Measurements from ENCODE around the gene AK1.

The AK1 gene

DNA sequence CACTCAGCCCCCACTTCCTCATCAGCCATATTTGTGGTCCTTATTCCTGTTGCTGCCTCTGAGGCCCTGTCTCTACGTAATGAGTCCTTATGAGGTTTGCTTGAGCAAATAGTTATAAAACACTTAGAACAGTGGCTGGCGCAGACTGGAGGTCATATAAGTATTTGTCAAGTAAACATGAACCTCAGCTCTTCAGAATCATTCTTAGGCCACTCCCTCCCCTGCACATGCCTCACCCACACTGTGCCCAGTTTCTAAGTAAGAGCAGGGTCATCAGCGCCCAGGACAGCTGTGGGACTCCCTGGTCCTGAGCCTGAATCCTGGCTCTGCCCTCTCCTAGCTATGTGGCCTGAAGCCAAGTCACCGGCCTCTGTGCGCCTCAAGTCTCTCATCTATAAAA lies 35.4 kb upstream of the AK1 start:
- Histone ChIP-seq H3K79me2 (ENCODE audit: low read length) (peaks cover 71% of the 10 kb centered on the region), H2AFZ (ENCODE audit: low read length) (no peak overlapping the region), H3K27ac (ENCODE audit: low read length) (peak overlapping the region; percentile 90; the same call in 1 of the 2 replicates), H3K27me3 (replicated peaks; ENCODE audit: insufficient read depth, low read length) (no peaks in the 10 kb centered on the region), H3K9me3 (replicated peaks; ENCODE audit: insufficient read depth, low read length) (no peaks in the 10 kb centered on the region), H3K9ac (ENCODE audit: low read length) (no peak overlapping the region), H3K4me2 (ENCODE audit: low read depth, low read length) (peak overlapping the region; percentile 43; the same call in 1 of the 2 replicates), H3K4me3 (ENCODE audit: low read length) (no peak overlapping the region), H3F3A (ENCODE audit: insufficient read depth, low read length) (peaks cover 30% of the 10 kb centered on the region), H3K9me2 (replicated peaks; ENCODE audit: insufficient read depth, low read length) (no peaks in the 10 kb centered on the region), H3K4me1 (ENCODE audit: low read length) (peaks cover 40% of the 10 kb centered on the region), H4K20me1 (ENCODE audit: insufficient read depth, low read length) (no peaks in the 10 kb centered on the region), H3K36me3 (replicated peaks; ENCODE audit: insufficient read depth, low read length) (peaks cover 18% of the 10 kb centered on the region)
- TF ChIP-seq EZH2phosphoT487 (IDR thresholded peaks at IDR 0.05; ENCODE audit: low read length): no peak
- no peak for TF ChIP-seq EZH2 (optimal IDR thresholded peaks at IDR 0.05; ENCODE audit: low read depth, low read length)
- TF ChIP-seq, protein P1, sequence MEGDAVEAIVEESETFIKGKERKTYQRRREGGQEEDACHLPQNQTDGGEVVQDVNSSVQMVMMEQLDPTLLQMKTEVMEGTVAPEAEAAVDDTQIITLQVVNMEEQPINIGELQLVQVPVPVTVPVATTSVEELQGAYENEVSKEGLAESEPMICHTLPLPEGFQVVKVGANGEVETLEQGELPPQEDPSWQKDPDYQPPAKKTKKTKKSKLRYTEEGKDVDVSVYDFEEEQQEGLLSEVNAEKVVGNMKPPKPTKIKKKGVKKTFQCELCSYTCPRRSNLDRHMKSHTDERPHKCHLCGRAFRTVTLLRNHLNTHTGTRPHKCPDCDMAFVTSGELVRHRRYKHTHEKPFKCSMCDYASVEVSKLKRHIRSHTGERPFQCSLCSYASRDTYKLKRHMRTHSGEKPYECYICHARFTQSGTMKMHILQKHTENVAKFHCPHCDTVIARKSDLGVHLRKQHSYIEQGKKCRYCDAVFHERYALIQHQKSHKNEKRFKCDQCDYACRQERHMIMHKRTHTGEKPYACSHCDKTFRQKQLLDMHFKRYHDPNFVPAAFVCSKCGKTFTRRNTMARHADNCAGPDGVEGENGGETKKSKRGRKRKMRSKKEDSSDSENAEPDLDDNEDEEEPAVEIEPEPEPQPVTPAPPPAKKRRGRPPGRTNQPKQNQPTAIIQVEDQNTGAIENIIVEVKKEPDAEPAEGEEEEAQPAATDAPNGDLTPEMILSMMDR (IDR thresholded peaks at IDR 0.05; ENCODE audit: low read length): no peak
- no peak for DNase-seq

DNA sequence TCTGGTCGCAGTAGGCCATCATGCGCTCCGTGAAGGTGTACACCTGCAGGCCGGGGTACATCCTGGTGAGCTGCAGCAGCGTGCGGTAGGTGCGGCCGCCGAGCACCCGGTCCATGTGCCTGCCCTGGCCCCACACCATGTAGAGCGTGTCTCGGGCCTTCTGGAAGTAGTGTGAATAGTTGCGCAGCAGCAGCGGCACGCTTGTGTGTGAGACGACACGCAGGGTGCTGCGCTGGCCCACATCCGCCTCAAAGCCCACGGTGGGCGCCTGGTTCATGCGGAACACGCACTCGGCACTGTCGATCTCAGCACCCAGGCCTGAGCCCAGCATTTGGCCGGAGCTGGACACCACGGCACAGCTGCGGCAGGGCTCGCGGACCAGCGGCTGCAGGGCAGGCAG lies 34.8 kb upstream of the AK1 start:
- Histone ChIP-seq H3K9me2 (replicated peaks; ENCODE audit: insufficient read depth, low read length) (no peaks in the 10 kb centered on the region), H4K20me1 (ENCODE audit: insufficient read depth, low read length) (no peaks in the 10 kb centered on the region), H2AFZ (ENCODE audit: low read length) (no peak overlapping the region), H3K9ac (ENCODE audit: low read length) (peak overlapping the region; percentile 65), H3K9me3 (replicated peaks; ENCODE audit: insufficient read depth, low read length) (no peaks in the 10 kb centered on the region), H3K36me3 (replicated peaks; ENCODE audit: insufficient read depth, low read length) (peaks cover 18% of the 10 kb centered on the region), H3K27me3 (replicated peaks; ENCODE audit: insufficient read depth, low read length) (no peaks in the 10 kb centered on the region), H3K79me2 (ENCODE audit: low read length) (peaks cover 71% of the 10 kb centered on the region), H3K27ac (ENCODE audit: low read length) (peak overlapping the region; percentile 90; the same call in 1 of the 2 replicates), H3K4me2 (ENCODE audit: low read depth, low read length) (peak overlapping the region; percentile 43), H3F3A (ENCODE audit: insufficient read depth, low read length) (peaks cover 26% of the 10 kb centered on the region), H3K4me3 (ENCODE audit: low read length) (peak overlapping the region; percentile 19; the same call in 1 of the 2 replicates), H3K4me1 (ENCODE audit: low read length) (peaks cover 34% of the 10 kb centered on the region)
- DNase-seq: no peak
- no peak for TF ChIP-seq EZH2phosphoT487 (IDR thresholded peaks at IDR 0.05; ENCODE audit: low read length)
- TF ChIP-seq, protein P1 (IDR thresholded peaks at IDR 0.05; ENCODE audit: low read length): no peak
- TF ChIP-seq EZH2 (optimal IDR thresholded peaks at IDR 0.05; ENCODE audit: low read depth, low read length): no peak

DNA sequence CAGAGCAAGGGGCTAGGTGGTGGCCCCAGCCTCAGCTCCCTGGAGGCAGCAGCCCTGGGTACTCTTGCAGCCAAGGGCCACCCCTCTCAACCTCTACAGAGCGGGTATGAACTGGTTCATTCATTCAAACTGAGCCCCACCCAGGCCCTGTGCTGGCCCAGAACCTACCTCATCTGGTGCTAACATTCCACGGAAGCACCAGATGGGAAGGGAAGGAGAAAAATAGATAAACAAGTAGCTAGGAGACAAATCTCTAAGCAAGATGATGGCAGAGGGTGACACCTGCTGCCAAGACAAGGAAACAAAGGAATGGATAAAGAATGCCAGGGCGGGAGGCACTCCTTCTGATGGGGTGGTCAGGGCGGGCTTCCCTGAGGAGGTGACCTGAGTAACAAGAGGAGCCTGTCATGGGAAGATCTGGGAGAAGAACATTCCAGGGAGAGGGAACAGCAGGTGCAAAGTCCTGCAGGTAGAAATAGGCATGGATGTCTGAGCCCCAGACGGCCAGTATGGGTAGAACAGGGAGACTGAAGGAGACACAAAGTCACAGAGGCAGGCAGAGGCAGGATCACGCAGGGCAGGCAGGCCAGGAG lies 33.2 kb upstream of the AK1 start:
- H3K27me3 ChIP-seq (replicated peaks; ENCODE audit: insufficient read depth, low read length): no peaks in the 10 kb centered on the region
- DNase-seq: no peak
- peaks cover 24% of the 10 kb centered on the region for H3F3A ChIP-seq (ENCODE audit: insufficient read depth, low read length)
- peak overlapping the region; percentile 65 for H3K9ac ChIP-seq (ENCODE audit: low read length)
- peak overlapping the region; percentile 43; the same call in 1 of the 2 replicates for H3K4me2 ChIP-seq (ENCODE audit: low read depth, low read length)
- peaks cover 18% of the 10 kb centered on the region for H3K36me3 ChIP-seq (replicated peaks; ENCODE audit: insufficient read depth, low read length)
- H3K79me2 ChIP-seq (ENCODE audit: low read length): peaks cover 61% of the 10 kb centered on the region
- H3K4me1 ChIP-seq (ENCODE audit: low read length): peaks cover 32% of the 10 kb centered on the region
- no peaks in the 10 kb centered on the region for H4K20me1 ChIP-seq (ENCODE audit: insufficient read depth, low read length)
- H3K9me2 ChIP-seq (replicated peaks; ENCODE audit: insufficient read depth, low read length): no peaks in the 10 kb centered on the region
- H2AFZ ChIP-seq (ENCODE audit: low read length): no peak overlapping the region
- no peak for TF ChIP-seq EZH2 (optimal IDR thresholded peaks at IDR 0.05; ENCODE audit: low read depth, low read length)
- TF ChIP-seq, protein P1 (IDR thresholded peaks at IDR 0.05; ENCODE audit: low read length): peak; percentile 17
- no peak overlapping the region for H3K4me3 ChIP-seq (ENCODE audit: low read length)
- peak overlapping the region; percentile 90 for H3K27ac ChIP-seq (ENCODE audit: low read length)
- H3K9me3 ChIP-seq (replicated peaks; ENCODE audit: insufficient read depth, low read length): no peaks in the 10 kb centered on the region
